HG03139 (cell line): Measurements from ENCODE around the gene LIG3.
A peak's percentile ranks its signal among the peaks of the same experiment; 100 is the strongest.
"Not testable (repeated sequence)": the region's sequence is repeated elsewhere in the genome, so short reads cannot be mapped to it uniquely, and the experiment has no call there.

Source experiments
- ATAC-seq: cut with Tn5 transposase; IDR thresholded peaks from one replicate; pipeline ENCODE4 v1.9.1; 2021; ENCODE audit not compliant: unreplicated experiment

The LIG3 gene

DNA sequence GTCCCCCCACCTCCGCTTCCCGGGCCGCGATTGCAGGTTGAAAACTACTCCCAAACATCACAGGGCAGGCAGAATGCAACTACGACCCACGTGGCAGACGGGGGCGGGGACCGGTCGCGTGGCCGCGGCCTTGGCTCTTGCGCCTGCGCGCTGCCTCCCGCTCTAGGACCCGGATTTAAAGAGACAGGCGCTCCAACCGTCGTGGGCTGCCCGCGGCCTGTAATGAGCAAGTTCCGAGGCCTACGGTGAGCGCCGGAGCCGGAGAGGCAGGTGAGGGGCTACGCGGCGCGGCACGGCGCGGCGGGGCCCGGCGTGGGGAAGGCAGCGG, at the start of gene LIG3:
TSS of gene LIG3 (plus strand) at position 160 of the 328 bp plus-strand sequence. CDS start 2,494 bp downstream, outside the sequence.
- ATAC-seq, result peak; percentile 60

- ATAC-seq, result not testable (repeated sequence)
Measured at GRCh38 chr17:34950780-34951179, 29.5 kb upstream of the LIG3 start.

DNA sequence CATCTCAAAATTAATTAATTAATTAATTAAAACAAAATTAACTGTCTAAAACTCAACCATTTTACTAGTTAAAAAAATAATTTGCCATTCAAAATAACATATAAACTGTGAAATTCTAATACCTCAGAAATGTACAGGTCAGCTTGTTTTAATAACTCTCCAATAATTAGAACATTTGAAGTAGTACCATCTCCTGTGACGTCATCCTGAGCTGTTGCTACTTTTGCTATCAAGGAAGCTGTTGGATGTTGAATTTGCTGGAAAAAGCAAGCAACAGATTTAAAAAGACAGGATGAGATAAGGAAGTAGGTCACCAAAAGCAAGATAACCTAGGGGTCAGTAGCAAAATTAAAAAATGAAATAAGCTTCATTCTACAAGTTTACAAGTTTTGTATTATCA, 21.9 kb upstream of the LIG3 start:
- ATAC-seq, result no peak

- peak; percentile 89 for ATAC-seq
Measured at GRCh38 chr17:34961093-34961911, 19.0 kb upstream of the LIG3 start, which contains the start of the genes CCT6B and ZNF830. Gene CCT6B (minus strand): TSS chr17:34961460. CDS start chr17:34961393, 67 bp downstream. Gene ZNF830 (plus strand): TSS chr17:34961540. CDS start chr17:34961567, 27 bp downstream.

DNA sequence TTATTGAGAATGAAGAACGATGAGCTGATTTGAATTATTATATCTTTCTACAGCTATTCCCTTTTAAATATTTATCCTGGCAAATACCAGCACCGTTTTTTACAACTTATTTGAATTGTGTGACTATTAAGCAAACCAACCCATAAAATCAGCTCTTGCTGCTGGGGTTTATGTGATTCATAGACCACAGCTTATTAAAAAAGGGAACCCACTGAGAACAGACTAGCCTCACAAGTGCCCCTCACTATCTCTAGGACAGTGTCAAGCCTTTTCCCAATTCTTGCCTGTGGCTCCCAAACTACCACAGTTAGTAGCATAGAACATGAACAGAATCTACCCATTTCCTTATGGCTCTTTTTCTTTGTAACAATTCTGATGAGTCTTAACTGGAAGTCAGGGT, 6.1 kb upstream of the LIG3 start:
- no peak for ATAC-seq

GRCh38 chr17:34974794-34975785, 5.2 kb upstream of the LIG3 start:
- no peak for ATAC-seq

GRCh38 chr17:34979153-34979552, 1.2 kb upstream of the LIG3 start:
- no peak for ATAC-seq

DNA sequence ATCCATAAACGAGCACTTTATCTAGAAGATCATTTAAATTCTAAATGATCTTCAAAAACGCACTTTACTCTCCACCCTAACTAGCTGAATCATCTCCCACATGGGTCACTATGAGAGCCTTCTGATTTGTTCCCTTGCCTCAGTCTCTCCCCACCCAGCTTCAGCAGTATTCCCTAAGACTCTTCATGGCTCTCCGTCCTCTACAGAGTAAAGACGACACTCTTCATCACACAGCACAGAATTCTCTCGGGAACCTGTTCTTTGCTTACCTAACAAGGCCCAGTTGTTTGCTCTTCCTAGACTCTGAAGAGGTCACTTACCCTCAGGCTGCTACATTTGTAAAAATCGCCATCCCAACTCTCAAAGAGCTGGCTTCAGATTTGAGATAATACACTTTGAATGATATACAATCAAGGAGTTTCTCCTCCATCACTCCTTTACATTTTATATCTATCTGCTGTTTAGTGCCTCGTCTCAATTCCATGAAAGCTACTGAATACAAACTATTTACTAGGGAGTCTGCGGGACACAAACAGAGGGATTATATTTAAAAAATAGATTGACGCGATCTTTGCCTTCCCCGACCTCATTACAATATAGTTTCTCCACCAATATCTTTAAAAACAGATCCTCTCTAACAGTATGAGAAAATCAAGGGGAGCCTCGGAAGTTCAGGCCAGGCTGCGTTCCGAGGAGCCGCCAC, 511 bp upstream of the LIG3 start:
- ATAC-seq, result no peak

GRCh38 chr17:34980681-34981537, 597 bp downstream of the LIG3 start:
- peak; percentile 73 for ATAC-seq

- no peak for ATAC-seq
Measured at GRCh38 chr17:34981538-34982241, 1.4 kb downstream of the LIG3 start.

DNA sequence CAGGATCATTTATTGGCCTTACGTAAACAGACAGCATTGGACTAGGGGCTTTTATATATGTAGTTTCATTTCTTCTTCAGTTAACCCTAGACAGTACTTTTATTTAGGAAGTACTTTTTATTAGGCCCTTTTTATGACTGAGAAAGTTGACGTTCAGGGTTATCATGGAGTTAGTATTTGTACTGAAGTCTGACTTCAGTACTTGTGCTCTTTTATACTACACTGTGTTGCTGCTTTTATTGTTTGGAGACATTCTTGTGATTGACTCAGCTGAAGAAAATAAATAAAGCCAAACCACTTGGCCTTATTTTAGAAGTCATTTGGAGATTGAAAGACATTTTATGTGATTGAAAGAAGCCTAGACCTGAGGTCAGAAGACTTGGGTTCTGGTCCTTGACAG, 6.9 kb downstream of the LIG3 start:
- ATAC-seq, result no peak

GRCh38 chr17:34988644-34989043, 8.3 kb downstream of the LIG3 start:
- no peak for ATAC-seq

- no peak for ATAC-seq
Measured at GRCh38 chr17:34989473-34989872, 9.2 kb downstream of the LIG3 start.

DNA sequence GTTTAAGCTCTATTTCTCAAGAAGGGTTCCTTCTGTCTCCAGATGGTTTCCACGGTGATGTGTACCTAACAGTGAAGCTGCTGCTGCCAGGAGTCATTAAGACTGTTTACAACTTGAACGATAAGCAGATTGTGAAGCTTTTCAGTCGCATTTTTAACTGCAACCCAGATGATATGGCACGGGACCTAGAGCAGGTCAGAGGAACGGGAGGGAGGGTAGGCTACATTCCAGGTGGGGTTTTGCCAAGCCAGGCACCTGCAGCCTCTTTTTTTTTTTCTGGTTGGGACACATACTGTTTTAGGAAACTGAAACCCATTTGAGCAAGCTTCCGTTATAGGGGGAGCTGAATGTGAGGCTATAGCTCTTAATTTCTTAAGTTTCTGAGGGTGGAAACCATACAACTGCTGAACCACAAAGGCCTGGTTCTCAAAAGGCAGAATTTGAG, 10.6 kb downstream of the LIG3 start:
- ATAC-seq, result no peak

- ATAC-seq, result no peak
Measured at GRCh38 chr17:34991606-34992005, 11.3 kb downstream of the LIG3 start.

- ATAC-seq, result no peak
Measured at GRCh38 chr17:34993031-34993430, 12.7 kb downstream of the LIG3 start.

DNA sequence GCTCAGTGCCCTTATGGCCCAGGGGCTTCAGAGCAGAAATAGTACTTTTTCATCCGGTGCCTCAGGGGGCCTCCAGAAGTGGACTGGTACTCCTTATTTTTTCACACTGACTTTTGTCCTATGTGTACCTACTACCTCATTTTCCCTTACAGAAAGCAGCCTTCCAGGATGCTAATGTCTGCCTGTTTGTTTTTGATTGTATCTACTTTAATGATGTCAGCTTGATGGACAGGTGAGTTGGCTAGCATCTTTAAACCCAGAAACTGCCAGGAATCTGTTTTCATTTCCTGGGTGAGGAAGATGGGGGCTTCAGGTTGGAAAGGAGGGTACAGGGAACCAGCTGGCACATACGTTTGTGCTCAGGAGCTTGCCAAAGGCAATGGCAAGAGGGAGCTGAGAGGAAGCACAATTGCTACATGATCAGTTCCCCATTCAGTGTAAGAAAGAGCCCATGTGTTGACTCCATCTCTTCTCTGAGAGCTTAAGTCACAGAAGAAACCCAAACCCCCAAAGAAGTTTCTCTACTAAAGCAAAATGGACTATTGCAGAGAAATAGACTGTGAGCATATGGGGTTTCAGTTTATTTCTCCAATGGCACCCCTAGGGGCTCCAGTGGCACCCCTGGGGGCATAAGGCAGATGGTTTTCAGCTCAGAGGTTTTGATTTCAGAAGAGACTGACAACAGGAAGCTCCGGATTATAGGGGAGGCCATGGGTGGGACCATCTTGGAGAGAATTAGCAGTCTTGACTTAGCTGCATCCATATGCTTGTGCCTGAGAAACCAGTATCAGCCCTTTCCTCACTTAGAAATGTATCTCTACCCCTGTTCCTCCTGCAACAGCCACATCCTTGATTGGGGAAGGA, 16.3 kb downstream of the LIG3 start:
- no peak for ATAC-seq

DNA sequence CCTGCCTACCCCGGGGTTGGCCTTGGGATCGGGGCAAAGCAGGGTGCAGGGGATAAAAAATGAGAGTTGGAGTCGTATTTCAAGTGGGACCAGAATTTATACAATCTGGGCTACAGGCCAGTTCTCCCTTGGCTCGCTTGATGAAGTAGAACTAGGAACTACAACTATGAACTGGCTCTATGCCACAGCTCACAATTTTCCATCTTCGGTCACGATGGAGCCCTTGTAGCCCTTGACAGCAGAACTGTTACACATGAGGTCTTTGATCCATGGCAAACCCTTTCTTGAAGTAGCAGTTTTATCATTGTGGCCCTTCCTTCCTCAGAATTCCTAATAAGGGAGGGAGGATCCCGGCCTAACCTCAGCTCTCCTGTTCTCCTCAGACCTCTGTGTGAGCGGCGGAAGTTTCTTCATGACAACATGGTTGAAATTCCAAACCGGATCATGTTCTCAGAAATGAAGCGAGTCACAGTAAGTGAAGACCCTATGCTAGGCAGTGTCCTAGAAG, 17.1 kb downstream of the LIG3 start:
- ATAC-seq, result no peak
